Measurements from ENCODE around the gene COPZ1. TPM values are rescaled to one million over a fixed set of nuclear protein-coding genes. Genes with fewer than 3 reads are reported as not detected.

Gene COPZ1
- total and polyA plus RNA-seq, 9 of the 15 experiments (the other 6 are each of a cell fraction or from before 2014, with no cell fraction given) = 137 to 487 (median 233) TPM

- TF ChIP-seq JUN (IDR thresholded peaks at IDR 0.05; ENCODE audit: borderline replicate concordance, low read depth, low read length) = no peak
- no peak for TF ChIP-seq JUN (CRISPR knock-in tag; IDR thresholded peaks at IDR 0.05; ENCODE audit: borderline replicate concordance)
- TF ChIP-seq GMEB1 (CRISPR knock-in tag; IDR thresholded peaks at IDR 0.05) = no peak
- no peak for TF ChIP-seq FOXP4 (CRISPR knock-in tag; IDR thresholded peaks at IDR 0.05; ENCODE audit: borderline replicate concordance)
- peak in 1 of 2 experiments; percentile 85; a peak in 2 of 4 replicates for TF ChIP-seq HDAC1 (IDR thresholded peaks at IDR 0.05)
- no peak for TF ChIP-seq HIVEP1 (CRISPR knock-in tag; IDR thresholded peaks at IDR 0.05)
- no peak for TF ChIP-seq KAT7 (CRISPR knock-in tag; IDR thresholded peaks at IDR 0.05; ENCODE audit: borderline replicate concordance)
- TF ChIP-seq ZBTB26 (CRISPR knock-in tag; IDR thresholded peaks at IDR 0.05) = no peak
- TF ChIP-seq ZNF134 (CRISPR knock-in tag; conservative IDR thresholded peaks at IDR 0.05) = no peak
- TF ChIP-seq TFE3 (CRISPR knock-in tag; IDR thresholded peaks at IDR 0.05) = no peak
- TF ChIP-seq CHCHD3 (CRISPR knock-in tag; IDR thresholded peaks at IDR 0.05) = peak; percentile 84
- TF ChIP-seq CHD4 (IDR thresholded peaks at IDR 0.05; ENCODE audit: insufficient read depth, insufficient replicate concordance, low read depth, low read length, poor library complexity, severe bottlenecking) = peak; percentile 58
- TF ChIP-seq FOXJ2 (tag; IDR thresholded peaks at IDR 0.05) = no peak
- TF ChIP-seq NCOA1 (IDR thresholded peaks at IDR 0.05; ENCODE audit: low read depth) = no peak
- no peak for TF ChIP-seq TCF7L2 (IDR thresholded peaks at IDR 0.05; ENCODE audit: low read depth, low read length)
- peak; percentile 79 for TF ChIP-seq NCOR1 (IDR thresholded peaks at IDR 0.05)
- TF ChIP-seq ZNF639 (CRISPR knock-in tag; conservative IDR thresholded peaks at IDR 0.05 in 1 of 2, IDR thresholded peaks at IDR 0.05 in 1 of 2) = no peak
- TF ChIP-seq POLR2A (conservative IDR thresholded peaks at IDR 0.05) = peak; percentile 50
Observed at GRCh38 chr12:54286042-54287030, 38.6 kb upstream of the COPZ1 start (continued).
